B cell (primary cell): ENCODE results near the gene GOLIM4. TPM values are rescaled to one million over a fixed set of nuclear protein-coding genes. Genes with fewer than 3 reads are reported as not detected.

Experiments
- ATAC-seq: fragments of 200-7000 bp; cut with Tn5 transposase; one replicate; pipeline ENCODE4 v1.10.0; 2021; ENCODE audit warnings: low read depth, mild to moderate bottlenecking, moderate number of reproducible peaks, moderate library complexity
- CTCF ChIA-PET: fragments of 350-600 bp; sonication (Branson Sonifier 250); formaldehyde crosslinking; loops from one replicate; lab custom pipeline; 2021; ENCODE audit warnings: antibody characterized with exemption, inconsistent platforms; lab: Charles Lee
- POLR2A ChIA-PET: fragments of 350-600 bp; sonication (Branson Sonifier 250); formaldehyde crosslinking; loops from one replicate; lab custom pipeline; 2021; ENCODE audit warnings: antibody characterized with exemption; lab: Charles Lee
- DNase-seq: peaks from one replicate; pipeline ENCODE4 v3.0.0; 2013
- H2AFZ ChIP-seq: 2 replicates; pipeline ENCODE4 v1.6.1; 2012; ENCODE audit warnings: mild to moderate bottlenecking, low read depth, low read length; ENCODE audit not compliant: insufficient read depth, poor library complexity, severe bottlenecking
- H3K27ac ChIP-seq, 2 donors: 1 replicate in 1 of 2; 2 replicates in 1 of 2; pipeline ENCODE4 v1.5.1; 2012 to 2013; ENCODE audit warnings: low read length in 2 of 2, mild to moderate bottlenecking in 2 of 2, moderate library complexity in 1 of 2
- H3K27me3 ChIP-seq, 4 experiments: fragments of 200-600 bp in 1 of 4; sonication (generic) in 1 of 4; replicated peaks in 1 of 4; 1 replicate in 2 of 4; 2 replicates in 2 of 4; pipeline versions ENCODE4 v1.6.1 to v1.7.0; 2013 to 2016; ENCODE audit warnings: low read length in 3 of 4, mild to moderate bottlenecking in 2 of 4, mixed read lengths in 1 of 4, moderate library complexity in 1 of 4; ENCODE audit not compliant: insufficient read depth in 4 of 4, control insufficient read depth in 3 of 4; ENCODE audit errors: control extremely low read depth in 1 of 4
- H3K36me3 ChIP-seq, 2 experiments: replicated peaks in 1 of 2; 1 replicate in 1 of 2; 2 replicates in 1 of 2; pipeline versions ENCODE4 v1.6.1 to v1.7.1; 2013; ENCODE audit warnings: low read length in 1 of 2; ENCODE audit not compliant: insufficient read depth in 2 of 2, control insufficient read depth in 1 of 2; ENCODE audit errors: control extremely low read depth in 1 of 2, extremely low read depth in 1 of 2
- H3K4me1 ChIP-seq, 2 donors: fragments of 200-600 bp in 1 of 2; sonication (generic) in 1 of 2; 1 replicate in 1 of 2; 2 replicates in 1 of 2; pipeline versions ENCODE4 v1.5.1 to v1.6.1; 2013 to 2017; ENCODE audit warnings: low read length in 2 of 2; ENCODE audit not compliant: control insufficient read depth in 2 of 2, insufficient read depth in 2 of 2
- H3K4me2 ChIP-seq: replicated peaks from 2 replicates; pipeline ENCODE3; 2012; ENCODE audit warnings: mild to moderate bottlenecking, low read depth, low read length; ENCODE audit not compliant: poor library complexity, severe bottlenecking
- H3K4me3 ChIP-seq, 5 experiments: fragments of 200-600 bp in 1 of 5; sonication (generic) in 1 of 5; 1 replicate in 3 of 5; 2 replicates in 2 of 5; pipeline versions ENCODE4 v1.5.1 to v1.7.0; 2011 to 2016; ENCODE audit warnings: low read length in 4 of 5, mild to moderate bottlenecking in 4 of 5, low read depth in 2 of 5, control low read depth in 1 of 5, moderate library complexity in 1 of 5; ENCODE audit not compliant: insufficient read depth in 1 of 5; ENCODE audit errors: control extremely low read depth in 1 of 5, extremely low read depth in 1 of 5
- H3K79me2 ChIP-seq: fragments of 200-600 bp; sonication (generic); one replicate; pipeline ENCODE4 v1.6.0; 2016; ENCODE audit warnings: low read length; ENCODE audit not compliant: control insufficient read depth, insufficient read depth
- H3K9ac ChIP-seq: fragments of 200-600 bp; sonication (generic); 2 replicates; pipeline ENCODE4 v1.6.1; 2017; ENCODE audit warnings: mild to moderate bottlenecking, low read length, moderate library complexity
- H3K9me3 ChIP-seq, 3 donors: one replicate each; pipeline versions ENCODE4 v1.6.1 to v1.7.1; 2013; ENCODE audit warnings: low read length in 2 of 3; ENCODE audit not compliant: control insufficient read depth in 2 of 3, insufficient read depth in 1 of 3; ENCODE audit errors: control extremely low read depth in 1 of 3
- H4K20me1 ChIP-seq: 2 replicates; pipeline ENCODE4 v1.6.0; 2012; ENCODE audit warnings: mild to moderate bottlenecking, low read length; ENCODE audit not compliant: insufficient read depth, control insufficient read depth, poor library complexity, severe bottlenecking
- H3K27ac Mint-ChIP-seq: one replicate; pipeline ENCODE4 v1.8.0; 2021; ENCODE audit warnings: mixed read lengths
- H3K27me3 Mint-ChIP-seq: one replicate; pipeline ENCODE4 v1.8.0; 2021; ENCODE audit warnings: mixed read lengths
- H3K4me1 Mint-ChIP-seq: one replicate; pipeline ENCODE4 v1.8.0; 2021; ENCODE audit warnings: mixed read lengths
- H3K4me3 Mint-ChIP-seq: one replicate; pipeline ENCODE4 v1.8.0; 2021; ENCODE audit warnings: mixed read lengths
- H3K9me3 Mint-ChIP-seq: one replicate; pipeline ENCODE4 v1.8.0; 2022; ENCODE audit warnings: mixed read lengths; ENCODE audit not compliant: insufficient read depth
- EZH2 ChIP-seq: IDR thresholded peaks from 2 replicates; pipeline ENCODE4 v1.6.1; 2012; ENCODE audit warnings: borderline replicate concordance, low read depth, mild to moderate bottlenecking, moderate library complexity, low read length; ENCODE audit not compliant: insufficient read depth, poor library complexity, severe bottlenecking
- WGBS: methylation state at CpG from one replicate; pipeline ENCODE4 v1.1.5; 2013; ENCODE audit warnings: missing lambda C conversion rate; ENCODE audit not compliant: insufficient coverage; 5-methylcytosine and 5-hydroxymethylcytosine counted together
- intact Hi-C: fragments of 100-400 bp; cut with micrococcal nuclease; formaldehyde crosslinking; loops from one replicate; pipeline ENCODE4 v1.10.0; 2022
- polyA plus RNA-seq: library from polyadenylated mRNA; depleted of rRNA; stranded (reverse); fragments of >200 nt; gene quantifications from 2 replicates; pipeline ENCODE4 v1.2.3, GENCODE V29; 2012
- total RNA-seq, 2 donors: library from RNA; stranded (reverse); fragments of 120-200 nt in 1 of 2; gene quantifications; 1 replicate in 1 of 2; 2 replicates in 1 of 2; pipeline versions ENCODE4 v1.2.3 to v1.2.4, GENCODE V29; 2013 to 2022
- TF ChIP-seq, protein P1 (sequence below): fragments of 200-600 bp; IDR thresholded peaks from one replicate; pipeline ENCODE4 v1.8.0; 2022; ENCODE audit warnings: antibody characterized with exemption, mild to moderate bottlenecking

The GOLIM4 gene
- total and polyA plus RNA-seq, 2 donors (not counting 1 experiment from before 2014, with no cell fraction given) = 2.5 to 9.3 TPM

DNA sequence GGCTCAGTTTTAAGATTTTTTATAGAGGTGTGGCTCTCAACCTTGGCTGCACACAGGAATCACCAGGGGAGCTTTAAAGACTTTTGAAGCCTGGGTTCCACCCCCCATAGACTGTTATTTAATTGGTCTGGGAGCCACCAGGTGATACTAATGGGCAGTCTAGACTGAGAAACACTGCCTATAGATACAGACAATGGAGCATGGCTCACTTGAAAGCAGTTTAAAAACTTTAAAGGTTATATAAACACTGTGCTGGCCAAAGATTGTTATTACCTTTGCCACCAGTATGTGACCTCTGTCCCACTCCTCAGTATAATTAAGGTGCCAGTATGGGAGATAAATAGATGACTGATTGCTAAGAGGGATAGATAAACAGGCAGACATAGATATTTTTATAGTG, 3.8 kb downstream of the GOLIM4 start:
- no peak for TF ChIP-seq EZH2
- Histone ChIP-seq H3K4me1 (peaks cover 9 to 11% of the 10 kb centered on the region in 2 donors), H3K4me2 (no peak overlapping the region), H3K36me3 (no peaks in the 10 kb centered on the region), H3K9ac (no peak overlapping the region), H2AFZ (no peak overlapping the region), H3K27ac (no peak overlapping the region), H3K27me3 (no peaks in the 10 kb centered on the region), H3K79me2 (peaks cover 26% of the 10 kb centered on the region), H4K20me1 (peaks cover 6% of the 10 kb centered on the region), H3K4me3 (no peak overlapping the region), H3K9me3 (no peaks in the 10 kb centered on the region)
- Mint-ChIP-seq H3K4me1 (peaks cover 24% of the 10 kb centered on the region), H3K9me3 (no peaks in the 10 kb centered on the region), H3K4me3 (no peak overlapping the region), H3K27me3 (no peaks in the 10 kb centered on the region), H3K27ac (no peak overlapping the region)
- DNase-seq = no peak
- ChIA-PET CTCF (interaction anchor here (0.6 kb wide), 1 partner anchor 65 kb away, joined by 3 read pairs; no protein-coding TSS in a partner anchor), POLR2A (no interaction called here)
- intact Hi-C loops = no loop called here
- no peak for ATAC-seq

DNA sequence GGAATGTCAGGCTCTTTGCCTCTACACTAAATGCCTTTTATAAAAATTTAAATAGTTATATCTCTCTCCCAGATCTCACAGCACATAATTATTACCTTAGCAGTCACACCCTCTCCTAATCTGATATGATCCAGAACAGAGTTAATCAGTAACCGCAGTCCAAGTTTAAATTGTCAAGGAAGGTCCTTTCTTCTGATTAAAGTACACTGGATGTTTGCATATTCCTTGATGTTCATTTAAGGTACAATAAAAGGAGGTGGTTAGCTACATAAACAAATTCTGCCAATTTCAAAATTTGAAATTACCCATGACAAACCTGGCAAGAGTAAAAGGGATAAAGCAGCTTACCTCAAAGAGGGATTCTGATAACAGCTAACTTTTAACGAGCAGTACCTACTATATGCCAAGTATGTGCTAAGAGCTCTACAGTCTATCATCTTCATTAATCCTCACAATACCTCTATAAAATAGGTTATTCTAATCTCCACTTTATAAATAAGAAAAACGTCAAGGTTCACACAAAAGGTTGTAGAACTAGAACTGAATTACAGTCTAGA, 4.3 kb downstream of the GOLIM4 start:
- TF ChIP-seq EZH2 = no peak
- TF ChIP-seq, protein P1, sequence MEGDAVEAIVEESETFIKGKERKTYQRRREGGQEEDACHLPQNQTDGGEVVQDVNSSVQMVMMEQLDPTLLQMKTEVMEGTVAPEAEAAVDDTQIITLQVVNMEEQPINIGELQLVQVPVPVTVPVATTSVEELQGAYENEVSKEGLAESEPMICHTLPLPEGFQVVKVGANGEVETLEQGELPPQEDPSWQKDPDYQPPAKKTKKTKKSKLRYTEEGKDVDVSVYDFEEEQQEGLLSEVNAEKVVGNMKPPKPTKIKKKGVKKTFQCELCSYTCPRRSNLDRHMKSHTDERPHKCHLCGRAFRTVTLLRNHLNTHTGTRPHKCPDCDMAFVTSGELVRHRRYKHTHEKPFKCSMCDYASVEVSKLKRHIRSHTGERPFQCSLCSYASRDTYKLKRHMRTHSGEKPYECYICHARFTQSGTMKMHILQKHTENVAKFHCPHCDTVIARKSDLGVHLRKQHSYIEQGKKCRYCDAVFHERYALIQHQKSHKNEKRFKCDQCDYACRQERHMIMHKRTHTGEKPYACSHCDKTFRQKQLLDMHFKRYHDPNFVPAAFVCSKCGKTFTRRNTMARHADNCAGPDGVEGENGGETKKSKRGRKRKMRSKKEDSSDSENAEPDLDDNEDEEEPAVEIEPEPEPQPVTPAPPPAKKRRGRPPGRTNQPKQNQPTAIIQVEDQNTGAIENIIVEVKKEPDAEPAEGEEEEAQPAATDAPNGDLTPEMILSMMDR = no peak
- no peak overlapping the region for H3K27ac Mint-ChIP-seq
- WGBS = no CpG with 5 or more reads among the region's 3 CpGs
- Histone ChIP-seq H3K27me3 (no peaks in the 10 kb centered on the region), H3K9me3 (no peaks in the 10 kb centered on the region), H3K79me2 (peaks cover 32% of the 10 kb centered on the region), H3K9ac (no peak overlapping the region), H4K20me1 (peaks cover 6% of the 10 kb centered on the region), H3K27ac (no peak overlapping the region), H3K36me3 (no peaks in the 10 kb centered on the region), H3K4me2 (no peak overlapping the region), H3K4me1 (peaks cover 7 to 10% of the 10 kb centered on the region in 2 donors), H2AFZ (no peak overlapping the region), H3K4me3 (no peak overlapping the region)
- H3K4me1 Mint-ChIP-seq = peaks cover 21% of the 10 kb centered on the region
- ATAC-seq (no peak), DNase-seq (no peak)
- no peaks in the 10 kb centered on the region for H3K27me3 Mint-ChIP-seq
- POLR2A ChIA-PET = no interaction called here
- CTCF ChIA-PET = no interaction called here
- intact Hi-C loops = no loop called here
- H3K9me3 Mint-ChIP-seq = no peaks in the 10 kb centered on the region
- no peak overlapping the region for H3K4me3 Mint-ChIP-seq
